ENCODE measurements around the gene RSRC2.
"Not testable (repeated sequence)": the region's sequence is repeated elsewhere in the genome, so short reads cannot be mapped to it uniquely, and the experiment has no call there.

RSRC2 gene

GRCh38 chr12:122484385-122484784, 42.4 kb downstream of the RSRC2 start:
- DNase-seq (ENCODE audit: low spot score), result not testable (repeated sequence)

- DNase-seq (ENCODE audit: low spot score), result no peak
These were observed 42.8 kb downstream of the RSRC2 start for GRCh38 chr12:122483969-122484368.

- DNase-seq (ENCODE audit: low spot score), result no peak
These were observed 44.9 kb downstream of the RSRC2 start for GRCh38 chr12:122481861-122482260.

- no peak for DNase-seq (ENCODE audit: low spot score)
These were observed 46.0 kb downstream of the RSRC2 start for GRCh38 chr12:122480753-122481152.

GRCh38 chr12:122474324-122474716, 52.4 kb downstream of the RSRC2 start:
- no peak for DNase-seq (ENCODE audit: low spot score)

GRCh38 chr12:122473543-122474323, 53.0 kb downstream of the RSRC2 start:
- DNase-seq (ENCODE audit: low spot score), result peak; percentile 24

GRCh38 chr12:122471324-122472226, 55.2 kb downstream of the RSRC2 start:
- peak; percentile 51 for DNase-seq (ENCODE audit: low spot score)

GRCh38 chr12:122470576-122470975, 56.2 kb downstream of the RSRC2 start:
- DNase-seq (ENCODE audit: low spot score), result not testable (repeated sequence)

GRCh38 chr12:122469856-122470255, 56.9 kb downstream of the RSRC2 start:
- not testable (repeated sequence) for DNase-seq (ENCODE audit: low spot score)

GRCh38 chr12:122467983-122468382, 58.8 kb downstream of the RSRC2 start:
- no peak for DNase-seq (ENCODE audit: low spot score)

- DNase-seq (ENCODE audit: low spot score), result peak; percentile 94
These were observed 62.3 kb downstream of the RSRC2 start for GRCh38 chr12:122464317-122465042.

- DNase-seq (ENCODE audit: low spot score), result no peak
These were observed 66.1 kb downstream of the RSRC2 start for GRCh38 chr12:122460641-122461040.

- DNase-seq (ENCODE audit: low spot score), result no peak
These were observed 66.7 kb downstream of the RSRC2 start for GRCh38 chr12:122460061-122460460.

- DNase-seq (ENCODE audit: low spot score), result no peak
These were observed 67.5 kb downstream of the RSRC2 start for GRCh38 chr12:122459211-122459610.

- DNase-seq (ENCODE audit: low spot score), result no peak
These were observed 68.4 kb downstream of the RSRC2 start for GRCh38 chr12:122458105-122459035.

GRCh38 chr12:122457627-122458026, 69.1 kb downstream of the RSRC2 start:
- no peak for DNase-seq (ENCODE audit: low spot score)

- DNase-seq (ENCODE audit: low spot score), result no peak
These were observed 72.0 kb downstream of the RSRC2 start for GRCh38 chr12:122454739-122455138.

- DNase-seq (ENCODE audit: low spot score), result no peak
These were observed 72.5 kb downstream of the RSRC2 start for GRCh38 chr12:122454250-122454721.

Data from AG20443 (cell line).